ENCODE results near the gene WDR83. TPM values are rescaled to one million over a fixed set of nuclear protein-coding genes. Genes with fewer than 3 reads are reported as not detected.
A peak's percentile ranks its signal among the peaks of the same experiment; 100 is the strongest.

The WDR83 gene
- total RNA-seq, 6 experiments from 2014 or later = 8.6 to 13.3 (median 9.9) TPM

DNA sequence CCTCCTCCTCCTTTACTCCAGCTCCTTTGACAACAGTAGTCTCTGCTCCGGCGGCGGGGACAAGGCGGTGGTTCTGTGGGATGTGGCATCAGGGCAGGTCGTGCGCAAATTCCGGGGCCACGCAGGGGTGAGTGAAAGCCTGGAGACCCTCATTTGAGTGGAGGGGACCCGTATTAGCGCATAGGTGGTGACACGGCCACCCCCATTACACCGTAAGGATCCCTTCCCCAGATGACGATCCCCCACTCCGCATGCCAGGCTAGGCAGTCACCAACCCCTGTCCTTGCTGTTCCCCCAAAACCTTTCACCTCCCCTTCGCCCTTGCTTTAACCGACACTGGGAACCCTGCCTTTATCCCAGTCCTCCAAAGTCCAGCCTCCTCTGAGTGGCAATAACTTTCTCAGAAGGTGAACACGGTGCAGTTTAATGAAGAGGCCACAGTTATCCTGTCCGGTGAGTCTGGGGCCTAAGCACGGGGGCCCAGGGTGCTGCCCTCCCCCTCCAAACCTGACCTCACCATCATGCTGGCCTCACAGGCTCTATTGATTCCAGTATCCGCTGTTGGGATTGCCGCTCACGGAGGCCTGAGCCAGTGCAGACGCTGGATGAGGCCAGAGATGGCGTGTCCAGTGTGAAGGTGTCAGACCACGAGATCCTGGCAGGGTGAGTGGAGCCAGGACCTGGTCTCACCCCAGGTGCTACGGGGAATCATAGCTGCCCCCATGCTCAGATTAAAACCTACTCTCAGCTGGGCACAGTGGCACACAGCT is 3.7 kb downstream of the WDR83 start:
- peaks cover 4% of the 10 kb centered on the region for H3K27me3 Mint-ChIP-seq (ENCODE audit: insufficient read depth)
- DNase-seq = no peak
- TF ChIP-seq, protein P1, sequence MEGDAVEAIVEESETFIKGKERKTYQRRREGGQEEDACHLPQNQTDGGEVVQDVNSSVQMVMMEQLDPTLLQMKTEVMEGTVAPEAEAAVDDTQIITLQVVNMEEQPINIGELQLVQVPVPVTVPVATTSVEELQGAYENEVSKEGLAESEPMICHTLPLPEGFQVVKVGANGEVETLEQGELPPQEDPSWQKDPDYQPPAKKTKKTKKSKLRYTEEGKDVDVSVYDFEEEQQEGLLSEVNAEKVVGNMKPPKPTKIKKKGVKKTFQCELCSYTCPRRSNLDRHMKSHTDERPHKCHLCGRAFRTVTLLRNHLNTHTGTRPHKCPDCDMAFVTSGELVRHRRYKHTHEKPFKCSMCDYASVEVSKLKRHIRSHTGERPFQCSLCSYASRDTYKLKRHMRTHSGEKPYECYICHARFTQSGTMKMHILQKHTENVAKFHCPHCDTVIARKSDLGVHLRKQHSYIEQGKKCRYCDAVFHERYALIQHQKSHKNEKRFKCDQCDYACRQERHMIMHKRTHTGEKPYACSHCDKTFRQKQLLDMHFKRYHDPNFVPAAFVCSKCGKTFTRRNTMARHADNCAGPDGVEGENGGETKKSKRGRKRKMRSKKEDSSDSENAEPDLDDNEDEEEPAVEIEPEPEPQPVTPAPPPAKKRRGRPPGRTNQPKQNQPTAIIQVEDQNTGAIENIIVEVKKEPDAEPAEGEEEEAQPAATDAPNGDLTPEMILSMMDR (IDR thresholded peaks at IDR 0.05) = no peak
- H3K9me3 Mint-ChIP-seq = no peaks in the 10 kb centered on the region
- peaks cover 13% of the 10 kb centered on the region for H3K36me3 Mint-ChIP-seq (ENCODE audit: low read depth)
- H3K4me3 Mint-ChIP-seq = peak overlapping the region; percentile 95
- peak overlapping the region; percentile 100 for H3K27ac Mint-ChIP-seq
- peaks cover 45% of the 10 kb centered on the region for H3K4me1 Mint-ChIP-seq (ENCODE audit: low read depth)

DNA sequence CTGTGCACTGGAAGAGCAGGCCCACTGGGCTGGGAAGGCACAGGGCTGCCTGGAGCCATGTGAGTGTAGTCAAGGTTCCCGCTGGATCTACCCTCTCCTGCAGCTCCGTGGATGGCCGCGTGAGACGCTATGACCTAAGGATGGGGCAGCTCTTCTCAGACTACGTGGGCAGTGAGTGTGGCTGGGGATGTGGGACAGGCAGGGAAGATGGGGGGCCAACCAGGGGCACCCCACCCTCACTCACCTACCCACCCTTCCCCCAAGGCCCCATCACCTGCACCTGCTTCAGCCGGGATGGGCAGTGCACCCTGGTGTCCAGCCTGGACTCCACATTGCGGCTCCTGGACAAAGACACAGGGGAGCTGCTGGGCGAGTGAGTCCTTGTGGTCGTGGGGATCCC is 6.1 kb downstream of the WDR83 start:
- Mint-ChIP-seq H3K27ac (no peak overlapping the region), H3K4me3 (no peak overlapping the region), H3K4me1 (ENCODE audit: low read depth) (peaks cover 25% of the 10 kb centered on the region), H3K27me3 (ENCODE audit: insufficient read depth) (peaks cover 4% of the 10 kb centered on the region), H3K9me3 (no peaks in the 10 kb centered on the region), H3K36me3 (ENCODE audit: low read depth) (peaks cover 13% of the 10 kb centered on the region)
- no peak for DNase-seq
- TF ChIP-seq, protein P1 (IDR thresholded peaks at IDR 0.05) = no peak

DNA sequence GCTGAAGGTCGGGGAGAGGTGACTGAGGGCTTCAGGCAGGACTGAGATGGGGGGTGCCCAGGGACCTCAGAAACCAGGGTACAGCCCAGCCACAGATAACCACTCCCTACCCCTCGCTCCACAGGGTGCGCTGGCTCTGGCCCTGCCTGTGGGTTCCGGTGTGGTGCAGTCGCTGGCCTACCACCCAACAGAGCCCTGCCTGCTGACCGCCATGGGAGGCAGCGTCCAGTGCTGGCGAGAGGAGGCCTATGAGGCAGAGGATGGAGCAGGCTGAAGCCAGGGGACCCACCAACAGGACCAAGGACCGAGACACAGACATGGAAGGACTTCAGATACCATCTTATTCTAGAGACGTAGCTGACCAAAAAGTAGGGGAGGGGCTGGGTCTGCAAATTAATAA is 8.8 kb downstream of the WDR83 start:
- peaks cover 11% of the 10 kb centered on the region for H3K4me1 Mint-ChIP-seq (ENCODE audit: low read depth)

DNA sequence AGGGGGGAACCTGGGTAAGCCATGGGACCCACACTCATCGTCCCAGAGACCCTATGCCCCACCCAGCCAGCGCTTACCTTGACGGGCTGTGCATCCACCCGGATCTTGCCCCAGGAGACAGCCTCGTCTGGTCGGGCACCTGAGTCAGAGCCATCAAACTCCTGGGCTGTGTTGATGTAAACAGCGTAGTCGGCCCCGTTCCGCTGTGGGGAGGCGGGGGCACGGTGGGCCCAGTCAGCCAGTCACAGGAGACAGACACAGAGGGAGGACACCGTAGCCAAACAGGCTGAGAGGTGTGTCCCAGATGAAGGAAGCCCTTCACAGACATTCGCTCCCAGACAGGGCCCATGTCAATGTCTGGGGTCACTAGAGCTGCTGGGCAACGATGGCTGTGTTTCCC is 9.3 kb downstream of the WDR83 start:
- Mint-ChIP-seq H3K27me3 (ENCODE audit: insufficient read depth) (no peaks in the 10 kb centered on the region; the same call in 1 of the 2 replicates), H3K4me3 (no peak overlapping the region)
- no peak for DNase-seq

More for the DNA sequence above, 8.8 kb downstream of the WDR83 start:
- H3K27me3 Mint-ChIP-seq (ENCODE audit: insufficient read depth) = no peaks in the 10 kb centered on the region; the same call in 1 of the 2 replicates
- H3K9me3 Mint-ChIP-seq = no peaks in the 10 kb centered on the region
- no peak overlapping the region for H3K27ac Mint-ChIP-seq
- peaks cover 25% of the 10 kb centered on the region for H3K36me3 Mint-ChIP-seq (ENCODE audit: low read depth)
- no peak for DNase-seq
- TF ChIP-seq, protein P1 (IDR thresholded peaks at IDR 0.05) = no peak
- no peak overlapping the region for H3K4me3 Mint-ChIP-seq

DNA sequence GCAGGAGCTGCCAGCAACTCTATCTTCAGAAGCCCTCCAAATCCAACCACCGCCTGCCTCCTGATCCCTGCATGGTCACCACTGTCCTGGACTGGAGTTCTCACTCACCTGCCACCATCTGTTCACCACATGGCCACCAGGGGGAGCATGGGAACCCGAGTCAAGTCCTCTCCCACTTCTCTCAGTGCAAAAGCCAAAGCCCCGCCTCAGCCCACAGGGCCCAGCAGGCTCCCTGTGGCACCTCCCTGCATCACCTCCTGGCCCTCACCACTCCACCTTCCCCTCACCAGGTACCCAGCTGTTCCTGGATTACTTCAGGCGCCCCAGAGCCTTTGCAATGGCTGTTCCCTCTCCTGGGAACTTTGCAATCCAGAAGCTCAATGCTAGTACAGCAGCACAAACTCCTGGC is 9.8 kb downstream of the WDR83 start:
- Mint-ChIP-seq H3K36me3 (ENCODE audit: low read depth) (peaks cover 30% of the 10 kb centered on the region), H3K27me3 (ENCODE audit: insufficient read depth) (no peaks in the 10 kb centered on the region; the same call in 1 of the 2 replicates), H3K27ac (no peak overlapping the region), H3K4me1 (ENCODE audit: low read depth) (peaks cover 14% of the 10 kb centered on the region), H3K9me3 (no peaks in the 10 kb centered on the region), H3K4me3 (0 out of 2 replicates have a peak overlapping the region, but pooled peaks have one; percentile 23)
- DNase-seq = peak; percentile 68
- TF ChIP-seq, protein P1 (IDR thresholded peaks at IDR 0.05) = peak; percentile 95

More for the DNA sequence above, 9.3 kb downstream of the WDR83 start:
- TF ChIP-seq, protein P1 (IDR thresholded peaks at IDR 0.05) = no peak
- Mint-ChIP-seq H3K36me3 (ENCODE audit: low read depth) (peaks cover 27% of the 10 kb centered on the region), H3K9me3 (no peaks in the 10 kb centered on the region), H3K4me1 (ENCODE audit: low read depth) (peaks cover 10% of the 10 kb centered on the region), H3K27ac (no peak overlapping the region)
